NCI-H2107 (cell line): Measurements from ENCODE around the gene CCNQ.

Source experiments
- DNase-seq: peaks from one replicate; lab custom pipeline; 2025; lab: John Stamatoyannopoulos, UW

CCNQ gene

DNA sequence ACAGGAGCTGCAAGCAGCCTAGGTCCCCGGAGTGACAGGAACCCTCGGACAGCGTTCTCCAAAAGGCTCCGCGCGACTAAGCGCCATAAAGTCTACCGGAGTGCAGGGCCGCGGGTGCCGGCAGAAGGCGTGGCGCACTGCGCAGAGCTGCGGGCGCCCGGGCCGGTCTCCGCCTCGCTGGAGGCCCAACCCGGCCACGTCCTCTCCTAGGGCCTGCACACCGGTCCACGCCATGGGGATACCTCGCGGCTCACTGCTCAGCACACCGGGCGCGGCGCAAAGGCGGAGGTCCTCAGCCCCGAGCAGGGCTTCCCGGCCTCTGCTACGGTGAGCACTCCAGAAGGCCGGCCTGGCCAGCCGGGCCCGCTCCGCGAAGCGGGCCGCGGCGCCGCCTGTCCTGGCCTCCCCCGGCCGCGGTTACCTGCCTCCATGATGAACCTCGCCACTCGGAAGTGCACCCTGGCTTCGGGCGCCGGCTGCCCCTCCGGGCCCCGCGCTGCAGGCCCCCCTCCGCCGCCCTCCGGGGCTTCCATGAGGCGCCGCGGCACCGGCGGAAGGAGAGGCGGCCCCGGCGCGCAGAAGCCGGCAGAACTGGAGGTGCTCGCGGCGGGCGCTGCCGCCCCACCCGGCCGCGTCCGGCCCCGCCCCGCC is at the start of gene CCNQ:
Gene CCNQ (minus strand): TSS at position 599 of the 651 bp plus-strand sequence. CDS start 66 bp downstream, at position 533.
- no peak for DNase-seq

DNA sequence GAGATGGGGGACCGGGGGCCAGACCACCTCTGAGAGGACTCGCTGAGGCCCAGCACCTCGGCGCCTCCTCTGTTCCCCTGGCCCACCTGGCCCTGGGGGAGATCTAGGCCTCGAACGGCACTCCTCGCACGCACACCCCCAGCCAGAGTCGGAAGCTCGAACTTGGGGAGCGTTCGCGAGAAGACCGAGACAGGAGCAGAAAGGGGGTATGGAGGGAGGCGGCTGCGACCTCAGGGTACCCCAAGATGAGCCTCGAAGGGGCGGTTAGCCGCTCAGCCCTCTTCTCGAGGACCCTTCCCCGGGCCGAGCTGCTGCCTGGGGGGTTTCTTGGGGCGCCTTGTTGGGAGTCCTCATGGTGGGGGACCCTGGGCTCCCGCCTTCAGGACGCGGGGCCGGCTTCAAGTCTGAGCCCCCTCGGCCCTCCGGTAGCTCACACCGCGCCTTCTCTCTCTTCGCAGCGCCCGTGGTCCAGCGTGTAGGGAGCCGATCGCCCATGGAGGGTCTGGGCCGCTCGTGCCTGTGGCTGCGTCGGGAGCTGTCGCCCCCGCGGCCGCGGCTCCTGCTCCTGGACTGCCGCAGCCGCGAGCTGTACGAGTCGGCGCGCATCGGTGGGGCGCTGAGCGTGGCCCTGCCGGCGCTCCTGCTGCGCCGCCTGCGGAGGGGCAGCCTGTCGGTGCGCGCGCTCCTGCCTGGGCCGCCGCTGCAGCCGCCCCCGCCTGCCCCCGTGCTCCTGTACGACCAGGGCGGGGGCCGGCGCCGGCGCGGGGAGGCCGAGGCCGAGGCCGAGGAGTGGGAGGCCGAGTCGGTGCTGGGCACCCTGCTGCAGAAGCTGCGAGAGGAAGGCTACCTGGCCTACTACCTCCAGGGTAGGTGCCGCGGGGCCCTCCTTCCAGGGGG is 48.8 kb upstream of the CCNQ start:
- DNase-seq, result no peak

DNA sequence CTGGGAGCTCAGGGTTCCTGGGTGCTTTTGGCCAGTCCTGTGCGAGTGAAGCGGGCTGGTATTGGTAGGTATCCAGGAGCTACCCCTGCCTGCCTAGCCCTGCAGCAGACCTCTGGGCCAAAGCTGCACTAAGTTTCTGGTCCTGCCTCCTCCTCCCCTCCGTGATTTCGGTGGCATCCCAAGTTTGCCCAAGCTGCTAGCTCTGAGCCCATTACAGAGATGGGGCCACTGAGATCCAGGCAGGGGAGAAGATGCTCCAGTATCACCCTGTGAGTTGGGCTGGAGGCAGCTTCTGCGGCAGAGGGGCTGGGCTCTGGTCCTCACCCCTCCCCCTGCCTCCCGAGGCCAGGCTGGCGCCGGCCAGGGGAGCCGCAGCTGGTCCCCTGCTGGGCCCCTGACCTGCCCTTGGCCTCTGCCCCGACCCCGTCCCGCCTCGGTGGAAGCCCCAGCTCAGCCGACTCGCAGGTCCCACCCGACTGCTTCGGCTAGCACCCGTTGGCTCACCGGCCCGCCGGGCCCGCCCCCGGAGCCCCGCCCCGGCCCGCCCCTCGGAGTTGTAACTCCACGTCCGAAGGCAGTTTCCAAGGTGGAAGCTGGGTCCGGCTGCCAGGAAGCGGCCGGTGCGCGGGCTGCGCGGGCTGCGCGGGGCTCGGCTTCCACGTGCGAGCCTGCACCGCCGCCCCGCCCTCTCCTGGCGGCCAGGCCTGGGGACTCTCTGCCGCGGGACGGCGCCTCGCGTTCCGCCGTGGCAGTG is 47.9 kb upstream of the CCNQ start, which contains the start of gene DUSP9:
Gene DUSP9 (plus strand): TSS at position 584 of the 754 bp plus-strand sequence. CDS start 751 bp downstream, outside the sequence.
- no peak for DNase-seq

DNA sequence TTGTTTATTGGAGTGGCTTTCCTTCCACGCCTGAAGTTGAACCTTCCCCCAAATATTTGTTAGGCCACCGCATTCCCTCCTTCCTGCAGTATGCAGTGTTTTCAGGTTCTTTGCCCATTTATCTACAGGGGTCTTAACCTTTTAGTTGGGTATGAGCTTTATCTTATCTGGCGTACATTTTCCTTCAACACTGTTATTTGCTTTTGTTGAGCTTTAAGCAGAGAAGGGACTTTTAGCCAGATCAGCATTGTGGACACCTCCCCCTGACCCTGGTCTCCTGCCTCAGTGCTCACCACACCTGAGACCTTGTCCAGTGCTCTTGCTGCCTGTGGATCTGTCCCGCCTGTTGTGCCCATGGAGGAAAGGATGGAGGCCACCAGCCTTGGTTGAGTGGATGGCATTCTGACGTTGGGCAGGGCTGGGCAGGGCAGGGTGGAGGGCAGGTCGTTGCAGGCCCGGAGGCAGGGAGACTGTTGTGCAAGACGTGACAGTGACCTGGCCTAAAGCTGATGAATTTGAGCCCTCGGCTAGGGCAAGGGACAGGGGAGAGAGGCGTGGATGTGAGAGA is 47.1 kb upstream of the CCNQ start:
- no peak for DNase-seq

DNA sequence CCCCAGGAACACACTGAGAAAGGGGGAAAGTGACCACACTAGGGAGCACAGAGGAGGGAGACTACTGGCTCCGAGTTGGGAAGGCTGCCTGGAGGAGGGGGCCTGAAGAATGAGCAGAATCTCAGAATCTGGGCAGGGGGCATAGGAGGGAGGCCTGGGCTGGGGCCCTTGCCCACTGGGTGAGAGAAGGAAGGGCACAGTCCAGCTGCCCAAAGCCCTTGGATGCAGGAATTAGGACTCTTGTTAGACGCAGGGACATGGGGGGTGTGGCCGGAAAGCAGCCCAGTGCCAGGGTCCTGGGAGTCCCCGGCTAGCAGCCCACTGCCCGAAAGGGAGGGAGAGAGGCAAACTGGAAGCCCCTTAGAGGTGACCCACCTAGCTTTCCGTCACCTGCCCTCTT is 46.2 kb upstream of the CCNQ start:
- DNase-seq, result no peak

DNA sequence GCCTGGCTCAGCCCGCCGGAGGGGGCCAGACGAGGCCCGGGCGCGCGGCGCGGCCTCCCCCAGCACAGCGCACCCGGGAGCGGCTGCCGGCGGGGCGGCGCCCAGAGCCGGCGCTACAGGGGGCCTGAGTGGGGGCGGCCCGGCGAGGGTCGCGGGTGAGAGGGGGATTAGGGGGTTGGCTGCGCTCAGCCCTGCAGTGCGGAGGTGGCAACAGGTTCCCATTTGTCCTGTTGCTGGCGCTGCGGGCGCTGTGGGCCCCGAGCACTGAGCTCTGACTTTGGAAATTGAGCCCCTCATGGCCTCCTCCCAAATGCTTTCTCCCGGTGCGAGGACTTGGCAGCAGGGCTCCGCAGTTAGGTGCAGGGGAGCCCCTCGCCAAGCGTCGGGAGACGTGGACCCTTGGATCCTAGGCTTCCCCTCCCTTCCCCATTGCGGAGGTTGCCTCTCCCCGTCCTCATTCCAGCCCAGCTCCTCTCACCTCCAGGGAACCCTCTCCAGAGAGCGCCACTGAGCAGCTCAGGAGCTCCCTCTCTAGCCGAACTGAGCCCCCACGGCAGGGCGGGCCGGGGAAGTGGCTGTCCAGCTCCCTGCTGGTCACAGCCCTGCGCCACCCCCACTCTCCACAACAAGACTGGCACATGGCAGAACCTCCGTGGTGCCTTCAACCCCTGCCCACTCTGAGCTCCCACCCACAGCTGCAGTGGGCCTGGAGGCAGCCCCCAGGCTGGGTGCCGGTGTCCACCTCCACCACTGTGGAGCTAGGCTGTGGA is 45.6 kb upstream of the CCNQ start:
- no peak for DNase-seq

DNA sequence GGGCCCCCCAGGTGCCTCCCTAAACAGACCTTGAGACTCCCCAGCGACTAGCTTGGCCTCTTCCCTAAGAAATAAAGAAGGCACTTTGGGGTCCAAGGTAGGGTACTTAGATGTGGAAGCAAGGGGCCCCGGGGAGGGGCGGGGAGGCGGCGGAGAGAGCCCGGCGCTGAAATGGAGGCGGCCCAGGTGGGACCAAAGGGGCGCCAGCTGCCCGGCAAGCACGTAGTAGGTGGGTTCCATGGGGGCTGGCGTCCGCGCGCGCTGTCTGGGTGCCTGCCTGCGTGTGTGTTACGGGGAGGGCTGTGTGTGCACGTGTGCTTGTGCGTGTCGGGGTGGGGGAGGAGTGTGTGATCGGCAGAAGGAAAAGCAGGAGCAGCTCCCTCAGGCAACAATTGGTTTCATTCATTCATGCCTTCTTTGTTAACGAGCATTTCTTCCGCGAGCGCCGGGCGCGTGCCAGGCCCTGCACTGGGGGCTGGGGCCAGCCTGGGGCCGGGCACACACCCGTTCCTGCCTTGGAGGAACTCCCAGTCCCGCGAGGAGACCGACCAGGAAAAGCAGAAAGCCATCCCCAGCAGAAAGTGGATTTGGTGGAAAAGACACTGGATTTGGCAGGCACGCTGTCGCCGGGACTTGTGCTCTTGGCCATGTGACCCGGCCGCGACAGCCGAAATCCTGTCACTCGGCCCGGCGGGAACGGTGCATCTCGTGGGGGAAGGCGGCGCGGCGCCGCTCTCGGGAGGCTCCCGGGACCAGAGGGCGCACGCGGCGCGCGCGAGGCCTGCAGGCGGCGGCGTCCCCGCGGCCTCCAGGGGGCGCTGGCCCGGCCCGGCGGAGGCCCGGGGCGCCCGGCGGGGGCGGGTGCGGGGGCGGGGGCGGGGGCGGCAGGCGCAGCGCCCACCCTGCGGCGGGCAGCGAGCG is 44.8 kb upstream of the CCNQ start:
- no peak for DNase-seq

DNA sequence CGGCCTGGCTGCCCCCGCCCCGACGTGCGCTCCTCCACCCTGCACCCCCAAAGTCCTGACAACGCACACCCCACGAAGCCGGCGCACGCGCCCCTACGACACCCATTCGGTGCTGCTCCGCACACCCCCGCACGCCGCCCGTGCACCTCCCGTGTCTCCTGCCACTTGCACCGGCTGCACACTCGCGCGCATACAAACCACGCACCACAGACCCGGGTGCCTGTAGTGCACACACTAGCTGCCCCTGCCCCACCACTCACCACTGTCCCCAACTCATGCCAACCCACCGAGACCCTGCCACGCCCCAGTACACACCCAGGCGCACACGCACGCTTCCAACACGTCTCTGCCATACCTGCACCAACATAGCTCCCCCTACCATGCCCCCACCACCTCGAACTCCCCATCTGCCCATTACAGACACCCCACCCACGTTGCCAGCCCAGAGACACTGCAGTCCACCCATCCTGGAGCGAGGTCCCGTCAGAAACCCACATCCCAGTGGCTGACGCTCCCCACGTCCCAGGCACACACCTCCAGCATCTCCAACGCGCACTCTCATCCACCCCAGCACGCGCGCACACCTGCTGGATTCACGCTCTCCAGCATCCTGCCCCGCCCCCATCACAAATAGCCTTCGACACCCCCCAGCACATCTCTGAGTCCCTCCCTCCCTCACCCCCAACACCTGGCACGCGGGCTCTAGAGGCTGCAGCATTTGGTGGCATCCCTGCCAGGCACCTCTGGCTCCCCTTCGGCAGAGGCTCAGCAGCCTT is 43.9 kb upstream of the CCNQ start:
- DNase-seq, result no peak

DNA sequence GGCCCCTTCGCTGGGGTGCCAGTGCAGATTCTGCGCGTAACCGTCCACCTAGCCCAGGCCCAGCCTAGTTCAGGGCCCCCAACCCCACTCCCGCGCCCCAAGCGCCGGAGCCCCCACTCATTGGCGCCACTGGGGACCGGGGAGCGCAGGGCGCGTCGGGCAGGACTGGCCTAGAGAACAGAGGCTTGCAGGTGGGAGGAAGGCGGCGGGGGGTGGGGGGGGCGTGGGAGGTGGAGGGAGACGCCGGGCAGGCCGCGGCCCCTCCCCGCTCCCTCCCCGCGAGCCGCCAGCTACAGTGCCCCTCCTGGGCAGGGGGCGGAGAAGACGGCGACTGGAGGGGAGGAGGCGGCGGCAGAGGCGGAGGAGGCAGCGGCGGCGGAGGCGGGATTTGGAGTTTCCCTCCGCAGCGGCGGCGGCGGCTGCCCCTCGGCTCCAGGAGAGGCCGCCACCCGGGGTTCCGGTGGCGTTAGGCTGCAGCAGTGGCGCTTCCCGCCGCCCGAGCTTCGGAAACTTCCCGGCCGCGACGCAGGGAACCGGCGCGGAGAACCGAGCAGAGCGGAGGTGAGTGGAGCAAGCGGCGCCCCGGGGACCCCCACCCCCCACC is 43.2 kb upstream of the CCNQ start:
- DNase-seq, result no peak

DNA sequence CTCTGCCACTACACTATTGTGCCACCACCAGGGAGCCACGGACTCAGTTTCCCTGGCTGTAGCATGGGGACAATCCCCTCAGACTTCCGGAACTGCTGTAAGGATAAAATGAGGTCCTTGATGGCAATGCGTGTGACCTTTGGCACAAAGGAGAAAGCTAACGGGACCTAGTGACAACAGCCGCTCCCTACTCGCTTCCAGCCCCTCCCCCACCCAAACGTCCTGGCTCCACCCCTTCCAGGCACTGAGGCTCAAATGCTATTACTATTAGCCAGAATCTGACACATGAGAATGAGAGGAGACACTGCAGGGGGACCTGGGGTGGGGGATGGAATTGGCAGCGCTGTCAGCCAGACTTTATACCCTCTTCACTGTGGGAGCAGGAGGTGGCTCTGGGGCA is 42.7 kb upstream of the CCNQ start:
- DNase-seq, result no peak

DNA sequence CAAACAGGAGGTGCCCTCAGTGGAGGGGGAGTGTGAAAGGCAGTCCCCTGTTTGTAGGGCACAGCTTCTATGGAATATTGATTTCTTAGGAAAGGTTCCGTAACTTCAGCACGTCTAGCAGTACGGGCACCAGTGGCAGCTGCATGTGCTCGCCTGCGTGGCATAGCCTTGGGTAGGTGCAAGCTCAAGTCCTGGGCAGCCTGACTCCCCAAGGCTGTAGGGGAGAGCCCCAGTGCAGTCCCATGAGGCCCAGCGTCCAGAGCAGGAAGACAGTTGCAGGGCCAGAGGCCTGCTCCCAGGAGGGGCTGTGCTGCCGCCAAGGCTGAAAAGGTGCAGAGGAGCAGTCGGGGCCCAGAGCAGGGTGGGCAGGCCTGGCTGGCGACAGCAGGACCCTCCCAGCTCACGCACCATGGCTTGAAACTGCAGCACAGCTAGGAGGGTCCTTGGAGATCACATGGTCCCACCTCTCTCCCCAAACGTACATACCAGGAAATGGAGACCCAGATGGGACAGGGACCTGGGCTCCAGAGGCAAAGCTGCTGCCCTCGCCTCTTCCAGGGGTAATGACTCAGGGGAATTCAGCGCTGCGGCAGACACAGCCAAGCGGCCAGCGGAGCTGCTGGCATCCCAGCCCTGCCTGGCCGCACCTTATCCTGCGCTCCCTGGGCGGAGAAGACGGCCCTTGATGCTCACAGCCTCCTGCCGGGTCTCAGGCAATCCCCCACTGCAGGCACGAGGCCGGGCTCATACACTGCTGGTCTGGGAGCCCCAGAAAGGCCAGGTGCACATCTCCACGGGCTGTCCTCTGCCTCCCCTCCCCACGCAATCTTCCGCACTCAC is 42.0 kb upstream of the CCNQ start:
- no peak for DNase-seq

DNA sequence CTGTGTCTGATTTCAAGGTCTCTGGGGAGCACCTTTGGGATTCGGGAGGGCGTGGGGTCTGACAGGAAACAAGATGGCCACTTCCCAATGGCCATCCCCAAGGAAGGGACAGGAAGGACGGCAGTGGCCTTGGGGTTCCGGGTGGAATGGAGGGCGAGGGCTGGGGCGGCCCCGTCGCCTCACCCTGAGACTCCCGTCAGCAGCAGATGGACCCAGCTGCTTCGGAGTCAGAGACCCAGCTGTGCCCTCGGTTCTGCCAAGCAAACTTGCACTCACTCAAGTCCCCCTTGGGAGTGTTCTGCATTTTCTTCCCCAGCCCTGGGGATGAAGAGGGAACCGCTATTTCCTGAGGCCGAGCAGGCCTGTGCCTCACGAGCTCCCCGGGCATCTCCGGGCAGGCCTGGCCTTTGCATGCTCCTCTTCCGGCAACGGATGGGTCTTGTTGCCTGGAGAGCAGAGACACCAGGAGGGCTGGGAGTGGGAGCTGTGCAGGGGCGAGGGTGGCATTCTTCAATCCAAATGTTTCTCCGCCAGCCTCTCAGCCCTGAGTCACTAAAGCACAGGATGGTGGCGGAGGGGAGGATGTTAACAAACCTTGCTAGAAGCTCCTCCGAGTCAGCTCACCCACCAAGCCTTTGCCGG is 41.2 kb upstream of the CCNQ start:
- no peak for DNase-seq

DNA sequence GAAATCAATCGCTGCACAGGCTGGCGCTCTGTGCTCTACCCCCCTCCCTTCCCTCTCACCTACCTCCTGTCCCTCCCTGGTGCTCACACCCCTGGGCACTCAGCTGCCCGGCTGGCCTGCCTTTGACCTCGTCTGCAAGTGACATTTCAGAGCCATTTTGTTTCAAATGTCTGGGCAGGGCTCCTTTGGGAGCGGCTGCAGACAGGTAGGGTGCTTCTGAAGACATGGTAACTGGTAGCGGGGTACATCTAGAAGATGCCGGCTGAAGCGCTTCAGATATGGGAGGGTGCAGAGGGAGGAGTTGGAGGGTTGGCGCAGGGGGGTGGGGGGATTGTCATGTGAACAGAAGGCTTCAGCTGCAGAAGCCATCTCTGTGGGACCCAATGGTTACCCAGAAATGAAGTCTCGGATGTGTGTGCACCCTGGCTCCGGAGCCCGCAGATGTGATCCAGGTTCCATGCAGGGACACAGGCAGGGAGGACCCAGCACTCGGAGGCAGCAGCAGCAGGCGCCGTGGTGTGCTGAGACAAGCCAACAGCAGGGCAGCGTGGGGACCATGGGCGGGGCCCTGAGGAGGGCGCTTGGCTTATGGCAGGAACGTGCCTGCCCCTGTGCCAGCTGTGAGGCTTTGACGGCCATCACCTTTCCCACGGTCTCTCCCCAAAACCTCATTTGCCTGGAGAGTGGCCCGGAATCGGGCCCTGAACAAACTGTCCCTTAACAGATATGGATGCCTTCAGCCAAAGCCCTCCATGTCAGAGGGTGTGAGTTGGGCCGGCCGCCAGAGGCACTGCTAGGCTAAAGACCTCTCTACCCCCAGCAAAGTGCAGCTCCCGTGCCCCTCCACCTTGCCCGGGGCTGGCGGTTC is 40.5 kb upstream of the CCNQ start:
- no peak for DNase-seq

DNA sequence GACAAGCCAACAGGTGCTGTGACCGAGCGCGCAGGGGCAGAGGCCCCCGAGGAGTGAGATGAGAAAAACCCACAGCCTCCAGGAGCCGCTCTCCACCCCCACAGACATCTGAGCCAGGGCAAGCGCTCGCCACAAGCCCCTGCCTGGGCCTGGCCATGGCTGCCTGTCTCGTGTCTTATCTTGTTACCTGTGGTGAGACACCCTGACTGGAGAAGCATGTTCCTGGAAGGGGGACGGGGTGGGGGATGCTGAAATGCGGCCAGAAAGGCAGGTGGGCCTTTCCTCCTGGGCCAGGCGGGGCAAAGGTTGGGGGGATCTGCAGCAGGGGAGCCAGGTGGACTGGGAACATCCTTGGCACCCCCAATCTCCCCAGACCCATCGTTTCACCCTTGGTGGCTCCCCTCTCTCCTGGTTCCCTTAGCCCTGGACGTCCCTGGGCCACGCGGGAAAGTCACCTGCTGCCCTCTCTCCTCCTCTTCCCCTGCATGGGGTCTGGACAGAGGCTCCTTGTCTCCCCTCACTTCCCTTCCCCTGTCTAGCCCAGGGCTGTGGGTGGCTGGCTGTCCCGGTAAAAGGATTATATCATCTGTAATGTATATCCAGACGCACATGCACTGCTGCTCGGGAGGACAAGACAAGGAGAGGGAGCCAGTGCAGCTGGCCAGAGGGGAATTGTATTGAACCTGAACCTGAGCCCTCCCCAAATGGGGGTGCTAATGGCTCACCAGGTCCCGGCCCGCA is 39.7 kb upstream of the CCNQ start:
- no peak for DNase-seq

DNA sequence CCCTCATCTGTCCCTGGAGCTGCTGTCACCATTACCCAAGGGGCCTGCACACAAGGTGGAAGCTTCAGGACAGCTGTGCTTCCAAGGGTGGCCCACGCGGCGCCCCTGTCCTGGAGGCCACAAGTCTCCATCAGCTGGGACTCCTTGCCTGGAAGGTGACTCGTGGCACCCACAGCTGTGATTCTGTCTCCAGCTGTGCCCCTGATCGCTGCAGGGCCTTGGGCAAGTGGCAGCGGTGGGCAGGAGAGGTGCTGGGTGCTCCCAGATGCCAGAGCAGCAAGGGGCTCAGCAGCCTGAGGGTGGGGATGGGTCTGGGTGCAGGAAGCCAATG is 39.1 kb upstream of the CCNQ start:
- DNase-seq, result no peak
